K562 (cell line): ENCODE data around the gene RBPJ. TPM values are rescaled to one million over a fixed set of nuclear protein-coding genes. Genes with fewer than 3 reads are reported as not detected.

ENCODE experiments used
- BRD9 ChIP-seq: fragments of 450-650 bp; IDR thresholded peaks from 2 replicates; pipeline ENCODE4 v1.6.1; 2018; ENCODE audit warnings: low read depth; ENCODE audit not compliant: partially characterized antibody
- CLOCK ChIP-seq: fragments of 250-450 bp; sonication (Bioruptor Pico); IDR thresholded peaks from 2 replicates; pipeline ENCODE4 v1.4.0; 2020; ENCODE audit warnings: mild to moderate bottlenecking, moderate library complexity, borderline replicate concordance
- E2F4 ChIP-seq: sonication (generic); formaldehyde crosslinking; IDR thresholded peaks from 2 replicates; pipeline ENCODE4 v1.8.0; 2022; ENCODE audit warnings: mild to moderate bottlenecking, low read depth, missing genetic modification reagents
- GTF2A2 ChIP-seq: IDR thresholded peaks from 2 replicates; pipeline ENCODE4 v1.6.1; 2016; ENCODE audit warnings: mild to moderate bottlenecking, missing genetic modification characterization, missing compliant biosample characterization
- L3MBTL2 ChIP-seq: fragments of 450-650 bp; IDR thresholded peaks from 2 replicates; pipeline ENCODE4 v1.6.1; 2016; ENCODE audit warnings: mild to moderate bottlenecking, moderate library complexity
- NR2C1 ChIP-seq, 2 experiments: fragments of 450-650 bp; IDR thresholded peaks; 2 replicates each; pipeline ENCODE4 v1.6.1; 2017; ENCODE audit warnings: mild to moderate bottlenecking in 2 of 2, antibody characterized with exemption in 1 of 2, inconsistent platforms in 1 of 2, missing compliant biosample characterization in 1 of 2, missing genetic modification characterization in 1 of 2
- NR2C2 ChIP-seq, 2 experiments: fragments of 200-800 bp in 1 of 2; sonication (Bioruptor generic) in 1 of 2; sonication (generic) in 1 of 2; formaldehyde crosslinking in 1 of 2; IDR thresholded peaks; 2 replicates each; pipeline versions ENCODE4 v1.6.1 to v1.8.0; 2016 to 2022; ENCODE audit warnings: mild to moderate bottlenecking in 1 of 2, missing compliant biosample characterization in 1 of 2, missing genetic modification characterization in 1 of 2, missing genetic modification reagents in 1 of 2
- PBX2 ChIP-seq, 2 experiments: IDR thresholded peaks in 1 of 2; conservative IDR thresholded peaks in 1 of 2; 2 replicates each; pipeline ENCODE4 v1.6.1; 2016; ENCODE audit warnings: low read depth in 2 of 2, mild to moderate bottlenecking in 1 of 2, missing compliant biosample characterization in 1 of 2, missing genetic modification characterization in 1 of 2, moderate library complexity in 1 of 2
- PHB ChIP-seq: fragments of 250-450 bp; sonication (Bioruptor Pico); IDR thresholded peaks from 2 replicates; pipeline ENCODE4 v1.5.0; 2021
- SMARCA4 ChIP-seq: fragments of 450-650 bp; IDR thresholded peaks from 2 replicates; pipeline ENCODE4 v1.6.1; 2016
- TAL1 ChIP-seq: fragments of 450-650 bp; IDR thresholded peaks from 2 replicates; pipeline ENCODE4 v1.6.1; 2016; ENCODE audit warnings: mild to moderate bottlenecking
- ZBTB12 ChIP-seq: fragments of 250-450 bp; sonication (Bioruptor Pico); IDR thresholded peaks from 2 replicates; pipeline ENCODE4 v1.4.0; 2020
- ZNF311 ChIP-seq: fragments of 250-450 bp; sonication (Bioruptor Pico); IDR thresholded peaks from 2 replicates; pipeline ENCODE4 v1.4.0; 2020; ENCODE audit warnings: mild to moderate bottlenecking, moderate library complexity
- ZNF384 ChIP-seq: IDR thresholded peaks from 2 replicates; pipeline ENCODE4 v1.6.1; 2012; ENCODE audit warnings: low read depth, low read length, improper control_type of control experiment
- ZNF57 ChIP-seq: fragments of 450-650 bp; formaldehyde crosslinking; IDR thresholded peaks from 2 replicates; pipeline ENCODE4 v1.4.0; 2020; ENCODE audit warnings: mild to moderate bottlenecking, moderate library complexity
- ZNF583 ChIP-seq: fragments of 250-450 bp; sonication (Bioruptor Pico); IDR thresholded peaks from 2 replicates; pipeline ENCODE4 v1.4.0; 2020
- polyA plus RNA-seq, 8 experiments: library from polyadenylated mRNA; depleted of rRNA in 4 of 8; stranded (reverse) in 5 of 8; unstranded in 3 of 8; fragments of >200 nt; fragmentation: Nextera tagmentation in 2 of 8; fragmentation: Illumina TruSeq in 1 of 8; extraction: Ambion mirVana in 2 of 8; extraction: Trizol in 1 of 8; gene quantifications; 2 replicates each; pipeline versions ENCODE4 v1.2.1 to v1.2.3, GENCODE V29; 2011 to 2014; ENCODE audit warnings: inconsistent platforms in 1 of 8, missing spikeins in 1 of 8
- total RNA-seq, 7 experiments: library from RNA; depleted of rRNA in 6 of 7; stranded (reverse); fragments of >200 nt in 6 of 7; fragmentation: Illumina TruSeq in 2 of 7; extraction: Trizol in 2 of 7; gene quantifications; 2 replicates each; pipeline versions ENCODE4 v1.2.1 to v1.2.3, GENCODE V29; 2011 to 2021; ENCODE audit warnings: low replicate concordance in 1 of 7

RBPJ gene
- total and polyA plus RNA-seq, 9 of the 15 experiments (the other 6 are each of a cell fraction or from before 2014, with no cell fraction given): 17.2 to 49.4 (median 33.8) TPM

- TF ChIP-seq GTF2A2 (tag): no peak
- no peak for TF ChIP-seq CLOCK (CRISPR knock-in tag)
- TF ChIP-seq TAL1: no peak
- no peak for TF ChIP-seq PHB (CRISPR knock-in tag)
- no peak for TF ChIP-seq ZNF311 (CRISPR knock-in tag)
- no peak for TF ChIP-seq ZBTB12 (CRISPR knock-in tag)
- no peak for TF ChIP-seq PBX2 (CRISPR knock-in tag; IDR thresholded peaks at IDR 0.05; ENCODE audit: low read depth)
- no peak for TF ChIP-seq PBX2 (tag; conservative IDR thresholded peaks at IDR 0.05; ENCODE audit: low read depth)
- TF ChIP-seq L3MBTL2: peak; percentile 52; the same call in 1 of the 2 replicates
- peak; percentile 60 for TF ChIP-seq NR2C1 (IDR thresholded peaks at IDR 0.05)
- TF ChIP-seq NR2C1 (tag; IDR thresholded peaks at IDR 0.05): peak; percentile 76
- TF ChIP-seq SMARCA4: no peak
- no peak for TF ChIP-seq BRD9
- TF ChIP-seq ZNF57: no peak
- no peak for TF ChIP-seq ZNF583
- no peak for TF ChIP-seq ZNF384
- TF ChIP-seq E2F4 (CRISPR knock-in tag): no peak
- no peak for TF ChIP-seq NR2C2 (CRISPR knock-in tag; IDR thresholded peaks at IDR 0.05)
- peak; percentile 80 for TF ChIP-seq NR2C2 (tag; IDR thresholded peaks at IDR 0.05)
These were observed at the start of gene RBPJ (continued) for GRCh38 chr4:26320538-26321372.
